ENCODE data around the gene ARHGEF17.

DNA sequence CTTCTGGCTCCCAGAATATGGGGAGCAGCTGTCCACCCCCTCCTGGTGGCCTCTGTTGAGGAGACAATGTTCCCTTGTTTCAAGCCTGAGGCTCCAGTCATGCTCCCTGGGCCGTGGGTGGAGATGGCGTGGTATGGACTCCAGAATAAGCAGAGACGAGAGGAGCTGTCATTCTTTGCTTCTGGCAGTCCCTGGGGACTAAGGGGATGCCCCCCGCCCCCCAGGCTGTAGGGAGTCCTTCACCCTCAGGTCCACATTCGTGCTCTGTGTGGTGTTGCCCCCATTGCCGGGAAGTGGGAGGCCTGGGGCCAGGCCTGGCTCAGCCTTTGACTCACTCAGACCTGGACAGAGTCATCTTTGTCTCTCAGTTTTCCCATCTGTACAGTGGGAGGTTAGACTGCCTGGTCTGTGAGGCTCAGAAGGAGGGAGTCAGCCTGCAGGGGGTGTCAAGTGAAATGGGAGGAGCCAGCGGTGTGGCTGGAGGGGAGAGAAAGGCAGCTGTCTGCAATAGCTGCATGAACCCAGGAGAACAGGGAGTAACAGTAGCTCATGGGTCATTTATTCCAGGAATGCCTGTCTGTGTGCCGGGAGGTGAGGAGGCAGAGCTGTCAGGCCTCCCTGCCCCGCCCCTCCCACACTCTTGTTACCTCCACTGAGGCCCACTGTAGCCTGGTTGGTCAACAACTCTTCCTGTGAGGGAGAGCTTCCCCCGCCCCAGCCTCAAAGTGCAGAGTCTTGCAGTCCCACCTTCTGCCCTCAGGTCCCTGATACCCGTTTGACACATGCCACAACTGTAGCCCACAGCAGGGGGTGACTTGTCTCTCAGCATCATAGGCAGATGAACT is 6.3 kb downstream of the ARHGEF17 start:
- TF ChIP-seq, protein P1, sequence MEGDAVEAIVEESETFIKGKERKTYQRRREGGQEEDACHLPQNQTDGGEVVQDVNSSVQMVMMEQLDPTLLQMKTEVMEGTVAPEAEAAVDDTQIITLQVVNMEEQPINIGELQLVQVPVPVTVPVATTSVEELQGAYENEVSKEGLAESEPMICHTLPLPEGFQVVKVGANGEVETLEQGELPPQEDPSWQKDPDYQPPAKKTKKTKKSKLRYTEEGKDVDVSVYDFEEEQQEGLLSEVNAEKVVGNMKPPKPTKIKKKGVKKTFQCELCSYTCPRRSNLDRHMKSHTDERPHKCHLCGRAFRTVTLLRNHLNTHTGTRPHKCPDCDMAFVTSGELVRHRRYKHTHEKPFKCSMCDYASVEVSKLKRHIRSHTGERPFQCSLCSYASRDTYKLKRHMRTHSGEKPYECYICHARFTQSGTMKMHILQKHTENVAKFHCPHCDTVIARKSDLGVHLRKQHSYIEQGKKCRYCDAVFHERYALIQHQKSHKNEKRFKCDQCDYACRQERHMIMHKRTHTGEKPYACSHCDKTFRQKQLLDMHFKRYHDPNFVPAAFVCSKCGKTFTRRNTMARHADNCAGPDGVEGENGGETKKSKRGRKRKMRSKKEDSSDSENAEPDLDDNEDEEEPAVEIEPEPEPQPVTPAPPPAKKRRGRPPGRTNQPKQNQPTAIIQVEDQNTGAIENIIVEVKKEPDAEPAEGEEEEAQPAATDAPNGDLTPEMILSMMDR (IDR thresholded peaks at IDR 0.05; ENCODE audit: low read depth, low read length, poor library complexity, severe bottlenecking): no peak
- no peak for TF ChIP-seq EZH2phosphoT487 (IDR thresholded peaks at IDR 0.05; ENCODE audit: borderline replicate concordance, low read length)
